Activated naive CD8-positive, alpha-beta T cell treated with anti-CD3 and anti-CD28 coated beads, Interleukin-2, amount 50 U/mL, for 24 hours (primary cell): ENCODE results near the gene FCGR1A.
"Not testable (repeated sequence)": the region's sequence is repeated elsewhere in the genome, so short reads cannot be mapped to it uniquely, and the experiment has no call there.

Experiments
- ATAC-seq: fragments of 150-1000 bp; cut with Tn5 transposase; one replicate; pipeline ENCODE4 v1.10.0; 2021
- DNase-seq: peaks from one replicate; pipeline ENCODE4 v3.0.0; 2021
- H3K27ac Mint-ChIP-seq: one replicate; pipeline ENCODE4 v1.8.0; 2021; ENCODE audit warnings: mild to moderate bottlenecking, mixed read lengths
- H3K27me3 Mint-ChIP-seq: one replicate; pipeline ENCODE4 v1.8.0; 2021; ENCODE audit warnings: mixed read lengths
- H3K36me3 Mint-ChIP-seq: one replicate; pipeline ENCODE4 v1.8.0; 2021; ENCODE audit warnings: low read depth, mixed read lengths
- H3K4me1 Mint-ChIP-seq: one replicate; pipeline ENCODE4 v1.8.0; 2021; ENCODE audit warnings: mixed read lengths
- H3K4me3 Mint-ChIP-seq: one replicate; pipeline ENCODE4 v1.8.0; 2021; ENCODE audit warnings: mild to moderate bottlenecking, moderate library complexity, mixed read lengths
- H3K9me3 Mint-ChIP-seq: one replicate; pipeline ENCODE4 v1.8.0; 2021; ENCODE audit warnings: mixed read lengths

The FCGR1A gene

DNA sequence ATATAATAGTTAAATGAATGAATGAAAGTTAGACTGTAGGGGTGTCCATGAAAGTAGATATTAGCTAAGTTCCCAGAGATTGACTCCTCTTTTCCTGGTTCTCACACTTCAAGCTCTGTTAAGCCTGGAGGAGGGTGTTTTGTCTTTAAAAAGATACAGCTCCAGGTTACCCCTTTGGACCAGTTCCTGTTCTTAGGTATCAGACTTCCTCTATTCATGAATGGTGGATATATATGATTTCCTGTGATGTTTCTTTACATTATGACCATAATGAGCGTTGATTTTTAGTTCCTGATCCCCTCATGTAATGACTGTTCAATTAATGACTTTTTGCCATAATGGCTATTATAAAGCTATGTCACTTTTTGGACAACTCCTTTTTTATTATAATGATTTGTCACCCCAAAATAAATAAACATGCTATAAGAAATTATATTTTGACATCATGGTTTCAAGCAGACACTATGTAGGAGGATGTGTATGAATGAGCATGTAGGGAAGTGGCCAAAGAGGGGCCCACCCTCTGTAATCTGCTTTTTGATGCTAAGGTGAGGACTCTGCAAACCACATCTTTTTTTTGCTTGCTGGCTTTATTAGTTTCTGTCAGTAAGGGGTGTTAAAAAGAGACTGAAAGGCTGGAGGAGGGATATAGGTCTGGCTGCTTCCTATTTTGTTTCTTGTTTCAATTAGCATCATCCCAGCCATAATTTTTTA, 18.2 kb upstream of the FCGR1A start:
- not testable (repeated sequence) for H3K36me3 Mint-ChIP-seq, H3K9me3 Mint-ChIP-seq, H3K4me1 Mint-ChIP-seq, ATAC-seq, H3K27ac Mint-ChIP-seq, H3K27me3 Mint-ChIP-seq, DNase-seq, H3K4me3 Mint-ChIP-seq

DNA sequence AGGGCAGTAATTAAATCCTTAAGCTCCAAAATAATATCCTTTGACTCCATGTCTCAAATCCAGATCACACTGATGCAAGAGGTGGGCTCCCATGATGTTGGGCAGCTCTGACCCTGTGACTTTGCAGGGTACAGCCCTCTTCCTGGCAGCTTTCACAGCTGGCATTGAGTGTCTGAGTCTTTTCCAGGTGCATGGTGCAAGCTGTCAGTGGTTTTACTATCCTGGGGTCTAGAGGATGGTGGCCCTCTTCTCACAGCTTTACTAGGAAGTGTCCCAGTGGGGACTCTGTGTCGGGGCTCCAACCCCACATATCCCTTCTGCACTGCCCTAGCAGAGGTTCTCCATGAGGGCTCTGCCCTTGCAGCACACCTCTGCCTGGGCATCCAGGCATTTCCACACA, 16.3 kb upstream of the FCGR1A start:
- not testable (repeated sequence) for ATAC-seq, H3K27ac Mint-ChIP-seq, H3K4me1 Mint-ChIP-seq, DNase-seq, H3K27me3 Mint-ChIP-seq, H3K36me3 Mint-ChIP-seq, H3K4me3 Mint-ChIP-seq, H3K9me3 Mint-ChIP-seq

DNA sequence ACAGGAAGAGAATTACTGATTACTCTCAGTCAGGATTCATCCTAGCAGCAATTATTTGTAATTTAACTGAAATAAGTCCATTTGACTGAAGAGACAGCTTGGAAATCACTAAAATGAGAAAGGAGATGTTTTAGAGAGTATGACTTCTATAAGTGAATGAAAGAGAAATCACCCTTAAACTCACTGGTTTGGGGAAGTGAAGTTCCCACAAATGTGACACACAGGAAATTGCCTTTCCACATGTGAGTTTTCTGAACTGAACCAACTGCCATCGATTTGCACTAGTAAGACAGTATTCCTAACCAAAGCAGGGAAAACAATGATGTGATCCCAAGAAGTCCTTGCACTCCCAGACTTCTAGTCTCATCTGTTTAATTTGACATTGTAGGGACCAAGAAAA, 13.3 kb upstream of the FCGR1A start:
- H3K27me3 Mint-ChIP-seq, H3K4me1 Mint-ChIP-seq, H3K4me3 Mint-ChIP-seq, H3K9me3 Mint-ChIP-seq, H3K36me3 Mint-ChIP-seq, DNase-seq, ATAC-seq, H3K27ac Mint-ChIP-seq: not testable (repeated sequence)

DNA sequence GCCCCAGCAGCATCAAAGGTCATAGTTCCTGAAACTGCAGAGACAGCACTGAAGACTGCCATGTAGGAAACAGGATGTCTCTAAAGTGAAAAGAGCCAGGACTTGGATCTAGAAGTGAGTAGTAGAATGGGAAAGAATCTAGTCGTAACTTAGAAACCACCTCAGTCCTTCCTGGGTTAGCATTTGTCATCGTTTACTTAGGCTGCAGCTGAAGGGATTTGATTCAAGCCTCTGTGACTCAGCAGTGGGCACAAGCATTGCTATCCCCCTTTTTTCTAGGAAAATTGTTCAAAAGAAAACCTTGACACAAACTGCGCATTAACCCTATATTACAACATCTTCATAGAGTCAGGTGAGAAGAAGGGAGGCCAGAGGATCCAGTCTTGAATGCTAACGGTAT, 11.8 kb upstream of the FCGR1A start:
- DNase-seq, H3K4me3 Mint-ChIP-seq, H3K27ac Mint-ChIP-seq, H3K9me3 Mint-ChIP-seq, H3K27me3 Mint-ChIP-seq, H3K36me3 Mint-ChIP-seq: not testable (repeated sequence)
- peaks cover 11% of the 10 kb centered on the region for H3K4me1 Mint-ChIP-seq
- peak; percentile 16 for ATAC-seq

DNA sequence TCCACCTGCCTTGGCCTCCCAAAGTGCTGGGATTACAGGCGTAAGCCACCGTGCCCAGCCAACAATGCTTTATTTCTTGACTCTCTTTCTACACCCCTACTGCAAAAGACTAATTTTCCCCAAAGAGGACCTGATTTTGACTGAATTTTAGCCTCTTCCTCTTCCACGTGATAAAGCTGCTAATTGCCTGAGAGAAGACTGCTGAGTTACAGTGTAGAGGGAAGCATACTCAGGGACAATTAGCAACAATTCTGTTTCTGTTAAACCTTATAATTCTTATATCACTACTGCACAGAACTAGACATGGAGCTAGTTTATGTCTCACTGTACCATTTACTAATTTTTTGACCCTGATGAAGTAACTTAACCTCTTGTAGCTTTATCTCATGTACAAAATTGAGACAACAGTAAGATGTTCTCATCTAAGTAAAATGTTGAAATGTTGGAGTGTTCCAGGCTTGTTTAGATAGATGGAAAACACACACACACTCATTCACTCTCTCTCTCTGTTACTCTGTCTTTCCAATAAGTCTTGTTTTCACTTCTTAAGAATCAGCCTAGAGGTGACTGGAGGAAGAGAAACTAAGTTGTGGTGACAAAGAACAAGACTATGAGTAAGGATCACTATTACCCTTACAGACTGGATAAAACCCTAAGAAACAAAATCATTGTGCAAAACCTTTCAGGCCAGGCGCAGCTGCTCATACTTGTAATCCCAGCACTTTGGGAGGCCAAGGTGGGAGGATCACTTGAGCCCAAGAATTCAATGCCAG, 10.7 kb upstream of the FCGR1A start:
- DNase-seq, H3K27ac Mint-ChIP-seq, H3K36me3 Mint-ChIP-seq, H3K27me3 Mint-ChIP-seq, H3K9me3 Mint-ChIP-seq, H3K4me3 Mint-ChIP-seq: not testable (repeated sequence)
- peak; percentile 97 for ATAC-seq
- peaks cover 14% of the 10 kb centered on the region for H3K4me1 Mint-ChIP-seq

DNA sequence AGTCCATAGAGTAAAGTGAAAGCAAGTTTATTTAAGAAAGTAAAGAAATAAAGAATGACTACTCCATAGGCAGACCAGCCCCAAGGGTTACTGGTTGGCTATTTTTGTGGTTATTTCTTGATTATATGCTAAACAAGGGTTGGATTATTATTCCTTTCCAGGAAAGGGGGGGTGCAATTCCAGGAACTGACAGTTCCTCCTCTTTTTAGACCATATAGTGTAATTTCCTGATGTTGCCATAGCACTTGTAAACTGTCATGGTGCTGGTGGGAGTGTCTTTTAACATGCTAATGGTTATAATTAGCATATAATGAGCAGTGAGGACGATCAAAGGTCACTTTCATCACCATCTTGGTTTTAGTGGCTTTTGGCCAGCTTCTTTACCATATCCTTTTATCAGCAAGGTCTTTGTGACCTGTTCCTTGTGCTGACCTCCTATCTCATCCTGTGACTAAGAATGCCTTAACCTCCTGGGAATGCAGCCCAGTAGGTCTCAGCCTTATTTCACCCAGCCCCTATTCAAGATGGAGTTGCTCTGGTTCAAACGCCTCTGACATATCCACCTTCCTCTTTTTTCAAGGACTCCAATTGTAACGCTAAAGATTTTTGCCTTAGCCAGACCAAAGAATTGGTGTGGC, 6.9 kb upstream of the FCGR1A start:
- H3K4me1 Mint-ChIP-seq: peaks cover 12% of the 10 kb centered on the region
- ATAC-seq: not testable (repeated sequence)

DNA sequence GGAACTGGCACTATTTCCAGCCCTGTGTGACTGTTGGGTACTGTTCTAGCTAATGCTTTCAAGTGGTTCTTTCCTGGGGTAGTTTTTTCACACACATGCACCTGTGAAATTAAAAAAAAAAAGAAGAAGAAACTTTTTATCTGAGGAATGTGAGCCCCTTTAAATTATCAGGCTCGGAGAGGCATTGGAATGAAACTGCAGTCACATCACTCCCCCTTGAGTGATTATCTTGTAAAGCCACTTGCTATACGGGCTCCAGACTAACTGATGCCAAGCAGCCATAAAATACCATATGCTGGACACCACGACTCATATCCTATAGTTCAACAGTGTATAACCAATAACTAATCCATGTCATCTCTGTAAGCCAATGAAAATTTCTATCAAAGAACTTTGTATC, 5.4 kb upstream of the FCGR1A start:
- DNase-seq, H3K9me3 Mint-ChIP-seq, H3K27me3 Mint-ChIP-seq, ATAC-seq, H3K27ac Mint-ChIP-seq, H3K36me3 Mint-ChIP-seq, H3K4me3 Mint-ChIP-seq: not testable (repeated sequence)
- H3K4me1 Mint-ChIP-seq: peaks cover 16% of the 10 kb centered on the region

More for the DNA sequence above, 6.9 kb upstream of the FCGR1A start:
- H3K27ac Mint-ChIP-seq, H3K9me3 Mint-ChIP-seq, H3K36me3 Mint-ChIP-seq, H3K27me3 Mint-ChIP-seq, H3K4me3 Mint-ChIP-seq, DNase-seq: not testable (repeated sequence)

DNA sequence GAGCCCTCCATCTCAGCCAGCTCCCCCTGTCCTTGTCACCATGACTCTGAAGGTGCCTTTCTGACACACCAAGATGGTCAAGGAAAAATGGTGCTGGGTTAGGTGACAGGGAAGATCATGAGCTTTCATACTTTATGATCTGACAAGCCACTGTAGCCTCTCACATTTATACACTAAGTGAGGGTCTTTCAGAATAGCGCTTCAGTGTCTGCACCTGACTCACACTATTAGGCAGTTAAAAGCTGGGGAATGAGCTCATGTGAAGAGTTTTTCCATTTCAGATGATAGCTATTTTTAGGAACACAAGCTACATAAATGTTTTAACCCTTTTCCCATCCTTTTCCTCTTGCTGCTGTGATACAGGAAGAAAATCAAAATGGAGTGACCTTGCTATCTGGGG, 4.2 kb upstream of the FCGR1A start:
- not testable (repeated sequence) for H3K36me3 Mint-ChIP-seq, H3K27me3 Mint-ChIP-seq, H3K27ac Mint-ChIP-seq, H3K9me3 Mint-ChIP-seq, ATAC-seq, DNase-seq, H3K4me3 Mint-ChIP-seq
- H3K4me1 Mint-ChIP-seq: peaks cover 16% of the 10 kb centered on the region

DNA sequence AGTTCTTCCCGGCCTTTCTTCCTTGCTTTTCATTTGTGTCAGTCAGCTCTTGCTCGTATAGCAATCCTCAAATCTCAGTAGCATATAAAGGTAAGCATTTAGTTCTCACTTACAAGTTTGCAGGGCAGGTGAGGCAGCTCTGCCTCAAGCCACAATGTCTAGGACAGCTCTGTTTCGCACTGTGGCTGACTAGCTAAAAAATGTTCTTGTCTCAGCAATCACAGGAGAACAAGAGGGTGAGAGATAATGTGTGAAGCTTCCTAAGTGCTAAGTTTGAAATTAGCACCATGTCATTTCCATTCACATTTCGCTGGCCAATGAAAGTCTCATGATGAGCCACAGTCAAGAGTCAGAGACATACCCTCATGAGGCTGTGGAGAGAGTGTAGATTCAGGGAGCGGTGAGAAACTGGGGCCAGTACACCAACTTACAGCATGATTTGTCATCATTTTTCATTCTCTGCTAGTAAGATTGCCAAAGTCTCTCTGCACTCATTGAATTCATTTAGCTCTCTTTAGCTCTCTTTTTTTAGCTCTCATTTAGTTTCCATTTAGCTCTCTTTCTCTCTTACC, 995 bp upstream of the FCGR1A start:
- H3K27me3 Mint-ChIP-seq, H3K4me1 Mint-ChIP-seq, H3K4me3 Mint-ChIP-seq, DNase-seq, H3K9me3 Mint-ChIP-seq, H3K36me3 Mint-ChIP-seq: not testable (repeated sequence)
- H3K27ac Mint-ChIP-seq: peak overlapping the region; percentile 35
- peak; percentile 88 for ATAC-seq

DNA sequence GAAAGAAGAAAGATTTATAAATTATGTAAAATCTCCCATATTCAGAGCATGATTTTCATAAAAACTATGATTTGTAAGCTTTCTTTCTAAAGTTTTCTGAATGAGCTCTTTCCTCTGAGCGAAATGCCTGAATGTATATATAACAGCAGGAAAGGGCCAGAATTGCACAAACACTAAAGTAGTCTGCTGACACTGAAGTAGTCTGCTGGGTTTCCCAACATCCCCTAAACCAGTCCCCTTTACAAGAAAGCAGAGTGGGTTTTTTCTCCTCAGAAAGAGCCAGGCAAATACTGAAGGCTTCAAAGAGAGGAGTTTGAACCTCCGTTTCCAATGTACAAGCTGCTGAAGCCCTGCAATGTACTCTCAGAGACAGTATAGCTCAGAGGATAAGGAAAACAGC, 795 bp downstream of the FCGR1A start:
- DNase-seq, ATAC-seq, H3K27ac Mint-ChIP-seq, H3K4me3 Mint-ChIP-seq, H3K27me3 Mint-ChIP-seq, H3K36me3 Mint-ChIP-seq, H3K4me1 Mint-ChIP-seq, H3K9me3 Mint-ChIP-seq: not testable (repeated sequence)

DNA sequence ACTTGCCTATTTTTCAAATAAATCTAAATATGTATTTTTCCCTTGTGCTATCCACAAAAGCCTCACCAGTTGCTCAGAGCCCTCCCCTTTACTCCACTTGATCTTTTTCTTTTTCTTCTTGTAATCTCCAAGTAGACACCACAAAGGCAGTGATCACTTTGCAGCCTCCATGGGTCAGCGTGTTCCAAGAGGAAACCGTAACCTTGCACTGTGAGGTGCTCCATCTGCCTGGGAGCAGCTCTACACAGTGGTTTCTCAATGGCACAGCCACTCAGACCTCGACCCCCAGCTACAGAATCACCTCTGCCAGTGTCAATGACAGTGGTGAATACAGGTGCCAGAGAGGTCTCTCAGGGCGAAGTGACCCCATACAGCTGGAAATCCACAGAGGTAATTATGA, 1.4 kb downstream of the FCGR1A start:
- not testable (repeated sequence) for DNase-seq, ATAC-seq, H3K27me3 Mint-ChIP-seq, H3K9me3 Mint-ChIP-seq, H3K27ac Mint-ChIP-seq, H3K4me1 Mint-ChIP-seq, H3K36me3 Mint-ChIP-seq, H3K4me3 Mint-ChIP-seq

DNA sequence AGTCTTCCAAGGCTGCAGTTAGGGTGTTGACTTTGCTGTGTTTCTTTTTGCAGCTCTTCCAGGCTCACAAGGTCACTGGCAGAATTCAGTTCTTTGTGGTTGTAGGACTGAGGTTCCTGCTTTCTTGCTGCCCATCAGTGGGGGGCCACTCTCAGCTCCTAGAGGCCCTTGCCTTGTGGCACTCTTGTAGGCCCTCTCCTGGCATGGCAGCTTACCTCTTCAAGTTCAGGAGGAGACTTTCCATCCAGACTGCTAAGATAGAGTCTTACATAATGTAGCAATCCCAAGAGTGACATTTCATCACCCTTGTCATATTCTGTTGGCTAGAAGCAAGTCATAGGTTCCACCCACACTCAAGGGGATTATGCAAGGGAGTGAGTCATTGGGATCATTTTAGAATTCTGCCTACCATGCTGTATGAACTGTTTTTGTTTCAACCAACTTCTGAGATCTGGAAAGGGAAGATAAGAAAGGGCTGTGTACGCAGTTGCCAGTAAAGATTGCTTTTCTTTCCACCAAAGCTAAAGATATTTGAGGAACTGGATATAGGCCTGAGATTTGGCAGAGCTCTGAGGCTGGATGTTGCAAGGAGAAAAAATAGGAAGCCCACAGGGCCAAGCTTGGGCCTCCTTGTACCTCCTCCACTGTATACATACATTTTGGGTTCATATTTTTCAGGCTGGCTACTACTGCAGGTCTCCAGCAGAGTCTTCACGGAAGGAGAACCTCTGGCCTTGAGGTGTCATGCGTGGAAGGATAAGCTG, 5.4 kb downstream of the FCGR1A start:
- H3K36me3 Mint-ChIP-seq, H3K9me3 Mint-ChIP-seq, H3K27me3 Mint-ChIP-seq, H3K27ac Mint-ChIP-seq, DNase-seq, H3K4me1 Mint-ChIP-seq, H3K4me3 Mint-ChIP-seq: not testable (repeated sequence)
- peak; percentile 41 for ATAC-seq

DNA sequence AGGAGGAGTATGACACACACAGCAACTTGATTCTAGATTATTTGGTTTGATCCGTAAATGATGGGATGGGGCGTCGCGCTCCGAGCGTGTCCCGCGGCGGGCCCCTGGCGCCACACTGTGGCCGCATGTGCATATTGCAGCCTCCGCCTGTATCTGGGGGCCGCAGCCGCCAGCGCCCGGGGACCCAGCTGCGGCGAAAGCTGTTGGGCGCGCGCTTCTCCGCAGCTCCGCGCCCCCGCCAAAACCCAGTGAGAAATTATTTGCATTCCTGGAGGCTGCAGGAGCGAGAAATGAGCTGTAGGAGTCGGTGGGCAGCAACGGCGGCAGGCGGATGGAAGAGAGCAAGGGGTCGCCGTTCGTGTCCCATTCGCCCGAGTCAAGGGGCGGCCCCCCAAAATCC, 10.0 kb downstream of the FCGR1A start:
- not testable (repeated sequence) for H3K27me3 Mint-ChIP-seq, H3K36me3 Mint-ChIP-seq, H3K4me1 Mint-ChIP-seq, H3K9me3 Mint-ChIP-seq
- Mint-ChIP-seq H3K4me3 (peak overlapping the region; percentile 90), H3K27ac (peak overlapping the region; percentile 90)
- peak; percentile 60 for DNase-seq
- ATAC-seq: peak; percentile 76

DNA sequence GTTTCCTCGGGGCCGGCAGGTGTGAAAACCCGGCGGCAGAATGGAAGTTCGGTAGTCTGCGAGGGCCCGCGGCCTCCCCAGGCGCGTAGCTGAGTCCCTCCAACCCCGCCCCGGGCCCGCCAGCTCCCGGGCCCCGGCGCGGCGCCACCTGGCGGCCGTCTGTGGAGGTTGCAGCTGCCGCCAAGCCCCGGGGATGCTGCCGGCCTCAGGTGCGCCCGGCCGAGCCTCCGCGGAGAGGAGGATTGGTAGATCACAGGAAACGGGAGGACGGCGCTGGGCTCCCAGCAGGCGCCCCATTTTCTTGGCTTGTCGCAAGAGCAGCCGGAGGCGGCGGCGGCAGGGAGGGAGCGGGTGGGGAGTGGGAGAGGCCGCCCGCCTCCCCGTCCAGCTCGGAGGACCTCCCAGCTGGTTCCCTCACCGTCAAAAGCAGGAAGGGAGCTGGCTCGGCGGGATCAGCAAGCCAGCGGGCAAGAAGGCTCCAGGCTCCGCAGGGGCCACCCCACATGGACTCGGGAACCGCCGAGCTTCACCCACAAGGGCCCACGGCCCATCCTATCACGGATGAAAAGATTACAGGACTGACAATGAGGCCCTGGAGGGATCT, 10.5 kb downstream of the FCGR1A start:
- not testable (repeated sequence) for H3K9me3 Mint-ChIP-seq, H3K27ac Mint-ChIP-seq, H3K27me3 Mint-ChIP-seq, H3K36me3 Mint-ChIP-seq, H3K4me1 Mint-ChIP-seq
- peak; percentile 80 for DNase-seq
- ATAC-seq: peak; percentile 93
- H3K4me3 Mint-ChIP-seq: peak overlapping the region; percentile 63
